Stimulated activated CD8-positive, alpha-beta memory T cell treated with anti-CD3 and anti-CD28 coated beads, Interleukin-4, amount 100 ng/mL, for 24 hours (primary cell): ENCODE data around the gene ATP10A.
A peak's percentile ranks its signal among the peaks of the same experiment; 100 is the strongest.

Experiments used
- DNase-seq: peaks from one replicate; pipeline ENCODE4 v3.0.0-alpha.2; 2020; ENCODE audit warnings: low read depth

ATP10A gene

DNA sequence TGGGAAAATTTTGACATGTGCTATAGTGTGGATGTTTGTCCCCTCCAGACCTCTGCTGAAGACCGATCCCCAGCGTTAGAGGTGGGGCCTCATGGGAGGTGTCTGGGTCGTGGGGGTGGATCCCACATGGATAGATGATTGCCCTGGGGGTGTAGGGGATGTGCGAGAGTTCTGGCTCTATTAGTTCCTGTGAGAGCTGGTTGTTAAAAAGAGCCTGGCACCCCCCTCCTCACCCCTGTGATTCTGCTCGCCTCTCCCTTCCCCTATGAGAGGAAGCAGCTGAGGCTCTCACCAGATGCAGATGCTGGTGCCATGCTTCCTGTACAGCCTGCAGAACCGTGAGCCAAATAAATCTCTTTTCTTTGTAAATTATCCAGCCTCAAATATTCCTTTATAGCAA lies 67.4 kb downstream of the ATP10A start:
- no peak for DNase-seq

DNA sequence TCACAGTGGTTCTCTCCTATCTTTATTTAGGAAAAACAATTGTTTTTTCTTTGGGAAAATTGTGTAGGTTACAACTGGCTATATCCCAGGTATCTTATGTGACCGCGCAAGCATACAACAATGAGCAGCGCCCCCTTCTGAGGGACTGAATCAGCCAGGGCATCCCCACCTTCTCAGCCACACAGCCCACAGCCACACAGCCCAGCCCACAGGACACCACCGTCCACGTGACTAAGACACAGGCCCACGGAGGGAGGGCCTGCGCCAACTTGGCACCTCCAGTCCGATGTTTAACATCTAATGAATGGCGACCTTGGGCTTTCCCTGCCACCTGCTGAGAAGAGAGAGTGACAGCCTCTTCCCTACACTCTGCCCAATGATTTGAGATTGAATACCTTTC lies 68.1 kb downstream of the ATP10A start:
- DNase-seq = no peak

DNA sequence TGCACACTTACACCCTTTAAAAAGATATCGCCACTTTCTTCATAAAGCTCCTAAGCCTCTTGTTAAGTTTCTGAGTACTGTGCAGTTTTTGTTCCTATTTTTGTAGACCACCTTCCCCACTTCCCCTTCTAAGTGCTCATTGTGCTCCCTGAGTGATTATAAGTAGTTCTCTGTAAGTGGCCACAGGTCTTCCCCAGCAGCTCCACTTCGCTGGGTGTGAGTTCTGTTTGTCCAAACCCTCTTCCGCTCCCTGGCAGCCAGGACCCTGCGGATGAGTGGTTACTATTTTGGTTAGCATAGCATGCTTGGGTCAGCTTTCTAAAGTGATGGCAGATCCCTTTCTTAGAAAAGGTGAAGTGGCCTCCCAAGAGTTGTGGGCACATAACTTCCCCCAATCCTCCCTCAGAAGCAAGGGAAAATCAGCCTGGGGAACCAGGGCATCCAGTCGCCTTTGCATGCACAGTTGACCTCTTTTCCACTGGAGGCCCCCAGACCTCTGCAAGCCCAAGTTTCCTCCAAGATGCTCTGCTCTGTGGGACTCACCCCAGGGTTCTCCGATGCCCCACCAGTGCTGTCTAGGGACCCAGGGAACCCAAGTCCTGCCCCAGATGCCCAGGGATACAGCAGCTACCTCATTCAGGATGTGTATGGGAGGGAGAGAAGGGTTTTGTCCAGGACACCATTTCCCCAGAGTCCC lies 69.6 kb downstream of the ATP10A start:
- DNase-seq = no peak

DNA sequence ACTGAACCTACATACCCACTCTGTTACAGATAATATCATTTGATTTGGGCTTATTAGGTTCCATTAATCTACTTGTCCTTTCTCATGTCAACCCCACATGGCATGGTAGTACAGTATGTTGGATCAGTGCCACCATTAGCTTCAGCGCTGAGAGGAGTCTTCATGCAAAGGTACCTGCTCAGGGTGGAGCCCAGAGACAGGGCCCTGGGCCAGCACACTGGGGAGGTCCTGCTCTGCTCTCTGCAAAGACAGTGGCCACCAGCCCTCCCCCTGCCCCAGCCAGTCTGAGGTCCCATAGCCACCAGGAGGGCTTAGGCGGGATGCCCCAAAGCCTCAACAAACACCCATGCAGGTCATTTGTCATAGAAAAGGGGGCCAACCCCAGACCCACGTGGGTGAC lies 71.0 kb downstream of the ATP10A start:
- no peak for DNase-seq

DNA sequence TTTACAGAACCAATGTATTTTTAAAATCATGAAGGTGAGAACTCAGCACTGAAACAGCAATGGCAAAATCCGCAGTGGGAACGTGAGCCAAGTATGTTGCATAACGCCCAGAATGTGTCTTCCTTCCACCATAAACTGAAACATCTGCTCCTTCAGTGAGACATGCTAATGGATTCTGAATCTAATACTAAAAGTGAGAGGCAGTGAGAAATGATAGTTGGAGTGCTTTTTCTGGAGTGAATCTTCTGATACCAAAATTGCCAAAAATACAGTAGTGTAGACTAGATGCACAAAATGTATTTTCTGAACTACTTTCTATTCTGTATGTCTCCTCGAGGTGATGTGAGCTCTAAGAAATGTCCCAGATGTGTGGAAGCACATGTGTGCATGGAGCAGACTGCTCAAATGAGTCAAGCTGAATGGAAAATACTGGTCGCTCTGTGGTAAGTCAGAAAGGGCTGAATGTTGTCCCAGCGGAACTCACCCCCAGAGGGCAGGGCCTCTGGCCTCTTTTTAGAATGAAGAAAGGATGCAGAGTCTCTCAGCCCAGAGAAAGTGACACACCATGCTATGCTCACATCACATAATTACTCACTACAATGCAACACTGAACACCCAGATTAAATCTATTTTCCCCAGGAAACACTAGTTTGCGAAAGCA lies 73.0 kb downstream of the ATP10A start:
- peak; percentile 24 for DNase-seq

DNA sequence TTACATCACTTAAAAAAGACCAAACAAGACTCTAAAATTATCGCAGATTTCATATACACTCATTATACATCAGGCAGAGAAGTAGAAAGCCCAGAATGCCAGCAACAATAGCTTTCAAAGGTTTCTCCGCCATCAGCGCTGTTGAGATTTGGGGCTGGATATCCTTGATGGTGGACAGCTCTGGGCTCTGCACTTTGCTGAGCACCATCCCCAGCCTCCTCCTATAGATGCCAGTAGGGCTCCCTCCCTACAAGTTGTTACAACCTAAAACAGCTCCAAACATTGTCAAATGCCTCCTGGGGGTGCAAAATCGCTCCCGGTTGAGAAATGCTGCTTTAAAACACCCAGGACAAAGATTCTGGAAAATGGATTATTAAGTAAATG lies 73.5 kb downstream of the ATP10A start:
- no peak for DNase-seq

DNA sequence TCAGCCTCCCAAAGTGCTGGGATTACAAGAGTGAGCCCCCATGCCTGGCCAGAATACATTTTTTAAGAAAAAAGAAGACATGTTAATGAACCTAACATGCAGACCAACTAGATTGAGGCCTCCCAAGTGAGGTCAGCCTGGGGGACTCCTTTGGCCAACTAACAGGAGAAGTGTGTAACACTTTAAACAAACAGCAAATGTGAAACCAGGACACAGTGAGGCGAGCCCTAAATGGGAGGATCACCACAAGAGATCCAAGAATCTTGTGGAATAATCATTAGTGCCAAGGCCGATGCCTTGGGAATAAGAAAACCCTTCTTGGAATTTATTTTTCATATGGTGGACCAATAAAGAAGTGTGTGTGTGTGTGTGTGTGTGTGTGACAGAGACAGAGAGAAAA lies 73.9 kb downstream of the ATP10A start:
- DNase-seq = no peak

DNA sequence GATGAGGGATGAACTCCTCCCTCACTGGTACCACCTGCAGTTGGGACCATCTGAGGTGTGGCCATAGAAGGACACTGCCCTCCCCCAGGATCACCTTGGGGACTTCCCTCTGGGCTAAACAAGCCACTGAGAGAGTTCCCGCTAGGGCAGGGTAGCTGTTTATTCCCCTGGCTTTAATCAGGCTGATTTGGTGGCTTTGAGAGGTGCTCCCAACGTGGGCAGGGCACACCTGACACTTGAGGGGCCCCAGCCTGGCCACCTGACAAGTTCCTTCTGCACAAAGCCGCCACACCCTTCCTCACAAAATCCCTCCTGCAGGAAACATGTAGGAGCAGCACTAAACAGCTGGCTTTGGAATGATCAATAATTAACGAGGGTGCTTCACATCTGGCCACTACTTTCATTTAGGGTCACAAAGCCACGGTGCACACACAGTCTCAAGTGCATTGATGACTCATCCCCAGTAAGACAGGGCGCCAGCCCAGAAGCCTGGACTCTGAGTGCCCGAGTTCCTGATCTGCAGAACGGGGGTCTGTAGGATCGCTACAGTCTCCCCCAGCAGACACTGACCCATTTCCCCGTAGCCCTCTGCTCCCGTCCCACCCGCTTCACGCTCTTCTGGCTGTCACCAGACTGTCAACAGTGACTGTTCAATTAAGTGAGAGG lies 75.1 kb downstream of the ATP10A start:
- DNase-seq = no peak

DNA sequence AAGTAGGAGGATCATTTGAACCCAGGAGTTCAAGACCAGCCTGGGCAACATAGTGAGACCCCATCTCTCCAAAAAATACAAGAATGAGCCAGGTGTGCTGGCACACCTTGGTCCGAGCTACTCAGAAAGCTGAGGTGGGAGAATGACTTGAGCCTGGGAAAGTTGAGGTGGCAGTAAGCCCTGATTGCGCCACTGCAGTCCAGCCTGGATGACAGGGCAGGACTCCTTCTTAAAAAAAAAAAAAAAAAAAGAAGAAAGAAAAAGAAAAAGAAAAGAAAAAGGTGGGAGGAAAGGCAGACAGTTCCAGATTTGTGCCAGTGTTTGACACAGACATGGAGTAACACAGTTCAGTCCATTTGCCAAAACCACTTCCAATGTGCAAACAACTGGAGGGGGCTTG lies 75.7 kb downstream of the ATP10A start:
- DNase-seq = no peak

DNA sequence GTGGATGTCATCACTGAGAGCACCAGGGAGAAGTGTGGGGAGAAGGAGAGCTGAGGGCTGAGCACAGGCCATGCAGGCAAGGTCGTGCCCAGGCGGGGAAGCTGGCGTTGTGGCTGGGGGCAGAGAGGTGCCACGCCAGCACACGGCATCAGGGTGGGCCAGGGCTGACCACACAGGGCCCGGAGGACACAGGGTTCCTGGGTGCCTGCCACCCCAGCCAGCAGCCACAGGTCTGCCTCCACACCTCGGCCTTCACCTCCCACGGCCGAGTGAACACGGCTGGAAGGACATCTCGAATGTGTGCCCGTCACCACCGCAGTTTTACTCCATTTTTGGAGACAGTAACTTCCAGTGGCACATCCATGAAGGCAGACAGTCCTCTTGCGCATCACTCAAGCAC lies 77.1 kb downstream of the ATP10A start:
- no peak for DNase-seq

DNA sequence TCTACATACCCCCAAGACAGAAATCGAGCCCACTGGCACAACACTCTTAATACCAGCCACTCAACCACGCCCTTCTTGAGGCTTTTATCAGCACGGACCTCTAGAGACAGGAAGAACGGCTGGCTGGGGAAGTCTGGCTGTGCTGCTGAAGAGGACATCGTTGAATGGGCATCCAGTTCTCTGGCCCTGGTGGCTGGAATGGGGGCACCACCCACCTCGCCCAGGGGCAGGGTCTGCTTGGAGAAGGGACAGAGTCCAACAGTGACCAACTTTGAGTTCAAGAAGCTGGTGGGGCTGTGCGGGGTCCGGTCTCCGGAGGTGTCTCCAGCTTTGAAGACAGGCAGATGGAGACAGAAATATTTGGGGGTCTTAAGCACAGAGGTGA lies 77.5 kb downstream of the ATP10A start:
- DNase-seq = no peak

DNA sequence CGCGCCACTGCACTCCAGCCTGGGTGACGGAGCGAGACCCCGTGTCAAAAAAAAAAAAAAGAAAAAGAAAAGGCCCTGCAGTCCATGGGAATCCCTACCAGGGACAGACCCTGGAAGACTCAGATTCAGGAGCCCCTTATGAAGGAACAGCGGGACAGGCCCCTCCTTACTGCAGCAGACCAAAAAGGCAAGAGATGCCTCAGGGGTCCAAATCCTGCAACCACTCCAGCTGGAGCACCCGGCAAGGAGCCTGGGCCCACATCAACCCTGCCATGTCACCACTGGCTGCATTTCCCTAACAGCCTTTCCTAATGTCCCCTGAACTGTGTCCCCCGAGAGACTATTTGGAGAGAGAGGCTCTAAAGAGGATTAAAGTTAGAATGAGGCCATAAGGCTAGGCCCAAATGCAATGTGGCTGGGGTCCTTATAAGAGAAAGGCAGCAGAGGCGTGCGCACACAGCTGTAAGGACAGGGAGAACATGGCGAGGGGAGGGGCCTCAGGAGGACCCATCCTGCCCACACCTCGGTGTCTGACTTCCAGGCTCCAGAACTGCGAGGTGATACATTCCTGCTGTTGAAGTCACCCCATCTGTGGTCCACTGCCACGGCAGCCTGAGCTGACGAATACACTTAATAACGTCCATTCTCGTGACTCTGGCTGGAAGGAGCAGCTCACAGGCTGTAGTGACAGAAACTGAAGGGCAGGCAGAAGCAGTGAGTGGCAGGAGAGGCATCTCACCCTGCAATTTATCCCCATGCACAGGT lies 78.1 kb downstream of the ATP10A start:
- no peak for DNase-seq

DNA sequence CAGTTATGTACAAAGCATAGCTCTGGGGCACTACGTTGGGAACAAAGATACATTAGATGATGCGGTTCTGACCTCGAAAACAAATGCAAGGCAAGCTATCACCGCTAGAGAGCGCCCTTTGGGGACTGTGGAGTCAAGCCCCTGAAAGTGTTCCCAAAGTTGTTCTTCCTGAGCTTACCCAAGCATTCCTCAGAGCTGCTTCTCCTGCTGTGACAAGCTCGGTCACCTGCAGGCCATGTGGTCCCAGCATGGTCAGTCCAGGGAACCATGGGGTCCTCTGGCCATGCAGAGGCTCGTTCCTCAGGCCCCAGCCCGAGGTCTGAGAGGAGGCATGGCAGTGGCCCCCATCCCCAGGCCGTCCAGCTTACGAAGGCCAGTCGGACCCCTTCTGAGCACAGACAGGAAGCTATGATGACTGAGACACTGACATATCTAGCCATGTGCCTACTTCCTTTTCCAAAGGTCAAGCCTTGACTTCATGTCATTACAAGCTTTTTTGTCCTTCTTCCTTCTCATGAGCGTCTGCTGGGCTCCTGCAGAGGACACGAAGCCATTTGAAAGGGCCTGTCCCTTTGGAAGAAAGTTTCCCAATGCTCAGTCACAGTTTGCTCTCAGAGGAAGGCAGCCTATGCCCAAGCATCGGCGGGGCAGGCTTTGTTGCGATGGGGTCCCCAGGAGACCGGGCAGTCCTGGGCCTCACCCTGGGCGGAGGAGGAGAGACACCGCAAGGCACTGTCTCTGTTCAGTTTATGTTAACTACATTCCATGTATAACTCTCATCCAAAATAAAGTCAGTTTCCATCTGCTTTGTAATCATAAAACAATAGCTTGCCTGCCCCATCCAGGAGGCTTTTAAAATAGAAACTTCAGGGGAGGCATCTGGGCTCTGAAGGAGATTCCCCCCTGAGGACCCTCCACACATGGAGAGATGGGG lies 79.3 kb downstream of the ATP10A start:
- DNase-seq = peak; percentile 21

DNA sequence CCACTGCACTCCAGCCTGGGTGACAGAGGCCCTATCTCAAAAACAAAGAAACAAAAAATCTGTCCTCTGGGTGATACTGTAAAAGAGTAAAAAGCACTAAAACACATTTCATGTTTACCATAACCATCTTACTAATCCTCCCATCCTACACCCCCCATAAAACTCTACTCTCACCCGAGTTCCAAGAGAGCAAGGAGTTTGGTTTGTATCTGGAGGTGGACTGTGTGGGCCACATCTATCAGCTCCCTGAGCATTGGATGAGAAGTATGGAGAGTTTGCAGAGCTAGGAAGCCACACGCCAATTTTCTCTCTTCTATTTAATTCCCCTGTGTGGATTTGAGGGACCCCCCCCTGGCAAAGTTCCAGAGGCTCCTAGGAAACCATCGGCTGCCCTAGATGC lies 80.0 kb downstream of the ATP10A start:
- DNase-seq = no peak

DNA sequence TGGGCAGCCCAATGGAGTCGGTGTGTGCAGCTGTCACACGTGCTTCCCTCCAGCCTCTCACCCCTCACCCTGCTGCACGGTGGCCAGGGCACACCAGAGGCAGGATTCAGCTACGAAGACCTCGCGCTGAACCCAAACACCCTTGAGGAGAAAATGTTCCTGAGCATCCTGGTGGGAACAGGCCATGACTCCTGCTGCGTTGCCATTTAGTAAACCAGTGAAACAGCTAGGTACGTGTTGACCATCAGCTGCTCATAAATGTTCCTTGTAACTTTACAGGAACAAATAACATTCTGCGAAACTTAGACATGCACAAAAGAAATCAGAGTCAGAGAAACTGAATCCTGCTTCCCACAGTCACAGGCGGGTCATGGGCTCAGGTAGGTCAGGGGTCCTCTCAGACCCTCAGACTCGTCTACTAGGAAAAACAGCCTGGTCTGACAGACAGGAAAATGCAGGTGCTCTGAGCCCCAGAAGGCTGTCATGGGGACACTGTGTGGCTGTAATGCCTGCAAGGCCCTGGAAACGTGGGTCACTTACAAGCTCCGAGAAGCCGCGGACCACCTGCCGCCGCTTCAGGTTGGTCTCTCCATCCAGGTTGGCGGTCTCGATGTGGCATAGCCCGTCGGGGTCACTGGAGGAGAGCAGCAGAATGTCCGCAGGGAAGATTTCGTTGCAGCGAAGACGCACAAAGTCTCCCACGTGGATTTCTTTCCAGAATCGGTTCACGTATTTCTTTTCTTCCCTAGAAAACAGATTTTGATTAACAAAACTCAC lies 82.5 kb downstream of the ATP10A start:
- no peak for DNase-seq

DNA sequence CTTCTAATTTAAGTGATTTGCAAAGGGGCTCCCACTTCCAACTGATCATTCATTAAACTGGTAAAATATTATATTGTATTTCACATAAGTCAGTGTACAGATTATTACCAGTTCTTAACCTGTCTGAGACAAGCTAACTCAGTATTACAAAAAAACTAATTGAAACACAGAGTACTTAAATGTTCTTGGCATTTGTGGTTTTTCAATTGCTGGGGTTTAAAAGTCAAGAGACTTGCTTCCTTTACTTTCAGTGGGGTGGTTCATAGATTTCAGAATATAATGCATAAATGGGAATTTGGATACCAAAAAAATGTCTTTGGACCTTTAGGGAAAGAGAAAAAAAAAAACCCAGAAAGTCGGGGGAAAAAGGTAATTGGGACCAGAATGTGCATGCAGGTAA lies 85.0 kb downstream of the ATP10A start:
- no peak for DNase-seq

DNA sequence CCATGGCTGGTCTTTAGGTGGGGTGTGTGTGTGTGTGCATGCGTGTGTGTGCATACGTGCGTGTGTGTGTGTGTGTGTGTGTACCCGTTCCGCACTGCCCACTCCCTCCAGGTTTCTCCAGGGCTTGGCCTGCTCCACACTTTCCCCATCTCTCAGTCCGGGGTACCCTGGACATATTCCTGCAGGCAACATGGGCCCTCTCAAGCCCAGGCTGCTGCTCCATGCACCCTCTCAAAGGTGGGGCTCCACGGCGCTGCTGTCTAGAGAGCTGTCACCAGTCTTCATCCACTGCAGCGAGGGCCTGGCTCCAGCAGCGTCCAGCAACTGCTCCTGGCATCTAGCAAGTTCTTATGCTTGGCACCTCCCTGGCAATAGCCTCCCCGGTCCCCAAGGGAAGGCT lies 86.1 kb downstream of the ATP10A start:
- DNase-seq = no peak

DNA sequence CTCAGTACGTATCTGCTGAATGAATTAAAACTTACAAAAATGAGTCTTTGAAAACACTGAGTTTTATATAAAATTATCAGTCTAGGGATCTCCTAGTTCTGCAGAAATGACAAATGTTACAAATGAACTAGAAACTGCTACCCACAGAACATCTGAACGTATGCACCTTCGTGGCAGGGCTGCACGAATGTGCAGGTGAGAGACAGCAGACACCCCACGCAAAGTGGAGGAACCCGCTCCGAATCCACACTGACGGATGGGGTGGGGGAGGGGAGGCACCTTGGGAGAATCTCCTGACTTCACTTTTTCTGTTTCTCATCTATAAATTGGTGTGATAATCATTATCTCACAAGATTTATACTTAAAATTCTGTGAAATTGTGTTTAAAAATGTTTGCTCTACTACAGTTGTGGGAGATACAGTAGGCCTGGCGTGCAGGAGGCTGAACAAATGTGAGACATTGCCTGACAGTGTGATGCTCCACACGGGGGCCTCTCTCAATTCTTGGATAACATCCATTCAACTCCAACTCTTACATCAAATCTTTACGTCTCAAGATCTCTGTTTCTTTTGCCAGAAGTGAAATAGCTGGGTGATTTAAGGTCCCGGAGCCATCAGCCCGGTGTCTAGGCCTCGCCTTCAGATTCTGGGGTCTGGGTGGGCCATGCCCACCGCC lies 86.9 kb downstream of the ATP10A start:
- DNase-seq = no peak

DNA sequence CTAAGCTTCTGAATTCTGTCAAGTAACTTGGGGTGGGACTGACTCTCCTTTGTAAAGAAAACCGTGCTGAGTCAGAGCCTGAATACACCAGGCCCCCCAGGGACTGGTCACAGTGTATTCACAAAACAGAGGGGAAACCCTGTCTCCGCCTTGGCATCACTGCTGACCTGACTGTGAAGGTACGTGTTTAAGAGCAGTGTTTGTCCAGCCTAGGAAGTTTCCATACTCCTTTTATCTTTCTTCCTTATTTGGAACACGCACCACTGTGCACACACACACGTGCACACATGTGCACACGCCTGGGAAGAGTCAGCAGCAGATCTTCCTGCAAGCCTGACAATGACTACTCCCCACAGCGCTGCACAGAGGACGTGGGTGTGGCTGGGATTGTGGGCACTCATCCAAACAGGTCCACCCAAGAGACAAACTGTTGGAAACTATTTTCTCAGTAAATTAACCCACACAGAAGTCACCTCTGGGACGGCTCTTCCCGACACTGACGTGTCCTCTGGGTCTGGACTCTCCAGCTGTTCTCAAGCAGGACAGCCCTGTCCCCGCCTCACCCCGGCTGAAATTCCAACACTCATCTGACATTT lies 87.7 kb downstream of the ATP10A start:
- DNase-seq = no peak

DNA sequence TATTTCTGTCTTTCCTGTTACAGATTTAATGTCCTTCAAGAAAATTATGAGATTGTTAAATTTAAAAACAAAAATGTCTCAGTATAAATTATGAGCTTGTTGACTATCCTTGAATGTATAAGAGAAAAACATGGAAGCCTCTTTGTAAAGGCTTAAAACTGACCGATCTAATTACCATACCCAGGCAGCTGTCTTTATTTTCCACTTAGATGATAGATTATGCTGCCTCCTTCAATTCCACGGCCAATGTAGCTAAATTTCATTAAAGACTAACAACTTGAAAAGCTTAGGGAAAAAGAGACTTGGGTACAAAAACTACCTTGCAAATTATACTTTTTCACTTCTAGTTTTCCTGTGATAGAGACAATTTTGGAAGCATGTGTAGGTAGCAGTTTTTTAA lies 88.3 kb downstream of the ATP10A start:
- no peak for DNase-seq
